HepG2 (cell line): Measurements from ENCODE around the gene HDAC4. TPM values are rescaled to one million over a fixed set of nuclear protein-coding genes. Genes with fewer than 3 reads are reported as not detected.

Source experiments
- ATAC-seq: fragments of 200-7000 bp; cut with Tn5 transposase; 3 replicates; pipeline ENCODE4 v1.9.1; 2020; ENCODE audit warnings: mild to moderate bottlenecking, moderate library complexity
- BruUV-seq: library from RNA; stranded (reverse); fragments of 400-500 nt; replicated peaks from 2 replicates; lab custom pipeline; 2021; lab: Mats Ljungman, UMichigan
- CTCF ChIA-PET: fragments of 300-600 bp; formaldehyde crosslinking; extraction: SDS; loops from one replicate; lab custom pipeline; 2021; ENCODE audit warnings: low total read pairs, inconsistent platforms, low intra/inter-chr PET ratio; lab: Yijun Ruan, JAX
- POLR2A ChIA-PET: fragments of 350-600 bp; sonication (Branson Sonifier 250); formaldehyde crosslinking; loops from one replicate; lab custom pipeline; 2020; ENCODE audit warnings: antibody characterized with exemption, inconsistent platforms; lab: Yijun Ruan, JAX
- DNase-seq: peaks from one replicate; pipeline ENCODE4 v3.0.0-alpha.2; 2015; ENCODE audit warnings: low spot score
- FAIRE-seq: peaks from 3 replicates; lab custom pipeline; 2011; peaks lifted over from hg19 to GRCh38; lab: Jason Lieb, UNC
- H2AFZ ChIP-seq: one replicate; pipeline ENCODE4 v1.6.1; 2011; ENCODE audit warnings: low read length, inconsistent platforms
- H3K27ac ChIP-seq: fragments of 300-600 bp; 3 replicates; pipeline ENCODE4 v1.8.0; 2011; ENCODE audit warnings: mixed run types, mild to moderate bottlenecking, mixed read lengths, low read length, inconsistent platforms; ENCODE audit not compliant: insufficient read depth; ENCODE audit errors: extremely low read length
- H3K27me3 ChIP-seq, 2 experiments: fragments of 200-600 bp in 1 of 2; 2 replicates in 1 of 2; 3 replicates in 1 of 2; pipeline versions ENCODE4 v1.6.0 to v1.8.0; 2011; ENCODE audit warnings: low read length in 2 of 2, mild to moderate bottlenecking in 2 of 2, moderate library complexity in 2 of 2, inconsistent platforms in 1 of 2; ENCODE audit not compliant: insufficient read depth in 2 of 2, control insufficient read depth in 1 of 2
- H3K36me3 ChIP-seq, 2 experiments: fragments of 200-600 bp in 1 of 2; replicated peaks in 1 of 2; 2 replicates in 1 of 2; 3 replicates in 1 of 2; pipeline versions ENCODE4 v1.5.1 to v1.8.0; 2011; ENCODE audit warnings: low read length in 2 of 2, inconsistent platforms in 1 of 2; ENCODE audit not compliant: insufficient read depth in 2 of 2, control insufficient read depth in 1 of 2
- H3K4me1 ChIP-seq: 2 replicates; pipeline ENCODE4 v1.5.1; 2012; ENCODE audit warnings: low read length, inconsistent platforms; ENCODE audit not compliant: insufficient read depth
- H3K4me2 ChIP-seq: 2 replicates; pipeline ENCODE4 v1.6.0; 2011; ENCODE audit warnings: low read depth, low read length, inconsistent platforms
- H3K4me3 ChIP-seq, 3 experiments: fragments of 200-600 bp in 1 of 3; sonication (generic), shearing (Covaris generic) in 1 of 3; replicated peaks in 1 of 3; 2 replicates each; pipeline ENCODE4 v1.5.1; 2011 to 2016; ENCODE audit warnings: low read length in 3 of 3, inconsistent platforms in 2 of 3, low read depth in 2 of 3, mild to moderate bottlenecking in 2 of 3, control low read depth in 1 of 3, mixed read lengths in 1 of 3; ENCODE audit not compliant: insufficient read depth in 1 of 3
- H3K79me2 ChIP-seq: one replicate; pipeline ENCODE4 v1.6.1; 2011; ENCODE audit warnings: low read length, inconsistent platforms; ENCODE audit not compliant: insufficient read depth
- H3K9ac ChIP-seq: 2 replicates; pipeline ENCODE4 v1.6.0; 2011; ENCODE audit warnings: mild to moderate bottlenecking, low read depth, low read length, inconsistent platforms; ENCODE audit not compliant: insufficient read depth
- H3K9me3 ChIP-seq: 2 replicates; pipeline ENCODE4 v1.5.1; 2012; ENCODE audit warnings: mild to moderate bottlenecking, low read length
- H4K20me1 ChIP-seq: 2 replicates; pipeline ENCODE4 v1.6.0; 2011; ENCODE audit warnings: inconsistent platforms, mild to moderate bottlenecking, low read length, moderate library complexity; ENCODE audit not compliant: insufficient read depth
- ZNF280B ChIP-seq: sonication (generic); formaldehyde crosslinking; IDR thresholded peaks from 2 replicates; pipeline ENCODE4 v1.5.0; 2020; ENCODE audit warnings: missing genetic modification reagents, mild to moderate bottlenecking, borderline replicate concordance
- ZNF329 ChIP-seq: sonication (generic); formaldehyde crosslinking; IDR thresholded peaks from 2 replicates; pipeline ENCODE4 v1.9.0; 2021; ENCODE audit warnings: low read depth, mild to moderate bottlenecking, missing genetic modification reagents
- WGBS: methylation state at CpG from one replicate; pipeline ENCODE4 v1.1.6; 2017; ENCODE audit warnings: low lambda C conversion rate; 5-methylcytosine and 5-hydroxymethylcytosine counted together
- in situ Hi-C: cut with HindIII; loops from 2 replicates; pipeline ENCODE4 v1.10.0; 2017; ENCODE audit warnings: low pct_unique_long_range_greater_than_20kb; ENCODE audit not compliant: extremely low pct_ligation_motif_present
- intact Hi-C: fragments of 100-400 bp; cut with micrococcal nuclease; formaldehyde crosslinking; loops from one replicate; pipeline ENCODE4 v1.10.0; 2022; ENCODE audit not compliant: unreplicated experiment
- polyA plus RNA-seq, 8 experiments: library from polyadenylated mRNA; depleted of rRNA in 3 of 8; stranded (reverse) in 7 of 8; unstranded in 1 of 8; fragments of >200 nt; fragmentation: Illumina TruSeq in 4 of 8; extraction: Trizol in 4 of 8; gene quantifications; 2 replicates each; pipeline versions ENCODE4 v1.2.1 to v1.2.3, GENCODE V29; 2011 to 2016; ENCODE audit warnings: low read depth in 4 of 8, missing spikeins in 1 of 8, mixed read lengths in 1 of 8; ENCODE audit not compliant: insufficient read depth in 1 of 8
- total RNA-seq, 5 experiments: library from RNA; depleted of rRNA; stranded (reverse); fragments of >200 nt; fragmentation: Illumina TruSeq; extraction: Trizol; gene quantifications; 2 replicates each; pipeline ENCODE4 v1.2.3, GENCODE V29; 2016; ENCODE audit warnings: low read depth in 1 of 5

Gene HDAC4
- total and polyA plus RNA-seq, 2 of the 13 experiments (the other 11 are each of a cell fraction or from before 2014, with no cell fraction given), result 10.1 to 11.5 TPM

- Histone ChIP-seq H3K4me1 (peaks cover 3% of the 10 kb centered on the region; the same call in 1 of the 2 replicates), H3K9me3 (no peaks in the 10 kb centered on the region), H3K4me3 (no peak overlapping the region), H4K20me1 (peaks cover 35% of the 10 kb centered on the region), H3K4me2 (no peak overlapping the region), H2AFZ (no peak overlapping the region), H3K9ac (no peak overlapping the region), H3K36me3 (peaks cover 5% of the 10 kb centered on the region in 2 experiments; a peak in 4 of 5 replicates), H3K79me2 (peaks cover 59% of the 10 kb centered on the region), H3K27ac (no peak overlapping the region), H3K27me3 (no peaks in the 10 kb centered on the region)
- no peak for ATAC-seq
- POLR2A ChIA-PET, result interaction anchor here (5.1 kb wide), 1 partner anchor 11 kb away, joined by 20 read pairs; the partner anchor contains the start of gene HDAC4
- DNase-seq, result no peak
- BruUV-seq, result no TSS peak
- no peak for FAIRE-seq
- no peak for TF ChIP-seq ZNF280B (CRISPR knock-in tag)
- peak; percentile 93 for TF ChIP-seq ZNF329 (CRISPR knock-in tag)
- in situ Hi-C loops, result no loop called here
- WGBS, result 94% methylated on average over 22 of the region's 23 CpGs
- CTCF ChIA-PET, result no interaction called here
- intact Hi-C loops, result no loop called here
These were observed 11.1 kb downstream of the HDAC4 start for GRCh38 chr2:239389414-239390329.
